Keratinocyte (primary cell): ENCODE data around the gene ASNSD1. TPM values are rescaled to one million over a fixed set of nuclear protein-coding genes. Genes with fewer than 3 reads are reported as not detected.
"Not testable (repeated sequence)": the region's sequence is repeated elsewhere in the genome, so short reads cannot be mapped to it uniquely, and the experiment has no call there.

Source experiments
- DNase-seq: peaks from one replicate; pipeline ENCODE4 v3.0.0-alpha.2; 2011; ENCODE audit warnings: low read depth, missing footprints, low spot score
- FAIRE-seq: peaks from 2 replicates; lab custom pipeline; 2011; peaks lifted over from hg19 to GRCh38; lab: Jason Lieb, UNC
- H2AFZ ChIP-seq: 2 replicates; pipeline ENCODE4 v1.6.0; 2012; ENCODE audit warnings: low read length, control low read depth, inconsistent platforms; ENCODE audit not compliant: control insufficient read depth
- H3K27ac ChIP-seq: 2 replicates; pipeline ENCODE4 v1.5.1; 2011; ENCODE audit warnings: low read length; ENCODE audit not compliant: control insufficient read depth, insufficient read depth
- H3K27me3 ChIP-seq: 3 replicates; pipeline ENCODE4 v1.6.0; 2011; ENCODE audit warnings: low read length; ENCODE audit not compliant: control insufficient read depth, insufficient read depth; ENCODE audit errors: extremely low read depth
- H3K36me3 ChIP-seq, 2 experiments: 2 replicates in 1 of 2; 3 replicates in 1 of 2; pipeline ENCODE4 v1.5.1; 2011; ENCODE audit warnings: low read length in 2 of 2, mild to moderate bottlenecking in 1 of 2; ENCODE audit not compliant: control insufficient read depth in 2 of 2, insufficient read depth in 2 of 2; ENCODE audit errors: extremely low read depth in 1 of 2
- H3K4me1 ChIP-seq: 3 replicates; pipeline ENCODE4 v1.5.1; 2011; ENCODE audit warnings: low read length; ENCODE audit not compliant: control insufficient read depth, insufficient read depth; ENCODE audit errors: extremely low read depth
- H3K4me2 ChIP-seq: 3 replicates; pipeline ENCODE4 v1.6.0; 2011; ENCODE audit warnings: low read depth, low read length; ENCODE audit not compliant: control insufficient read depth, insufficient read depth; ENCODE audit errors: extremely low read depth
- H3K4me3 ChIP-seq, 3 experiments: fragments of 200-600 bp in 1 of 3; sonication (generic) in 1 of 3; 2 replicates in 2 of 3; 3 replicates in 1 of 3; pipeline ENCODE4 v1.5.1; 2011 to 2016; ENCODE audit warnings: low read length in 3 of 3, mild to moderate bottlenecking in 3 of 3, control low read depth in 2 of 3, inconsistent platforms in 1 of 3, low read depth in 1 of 3, mixed read lengths in 1 of 3, mixed run types in 1 of 3, moderate library complexity in 1 of 3; ENCODE audit not compliant: control insufficient read depth in 2 of 3, insufficient read depth in 2 of 3; ENCODE audit errors: extremely low read depth in 1 of 3
- H3K79me2 ChIP-seq: 2 replicates; pipeline ENCODE4 v1.6.0; 2012; ENCODE audit warnings: low read length; ENCODE audit not compliant: control insufficient read depth, insufficient read depth
- H3K9ac ChIP-seq: 3 replicates; pipeline ENCODE4 v1.6.0; 2011; ENCODE audit warnings: low read length; ENCODE audit not compliant: control insufficient read depth, insufficient read depth; ENCODE audit errors: extremely low read depth
- H3K9me1 ChIP-seq: 3 replicates; pipeline ENCODE4 v1.6.0; 2011; ENCODE audit warnings: low read length; ENCODE audit not compliant: control insufficient read depth, insufficient read depth; ENCODE audit errors: extremely low read depth
- H3K9me3 ChIP-seq: 2 replicates; pipeline ENCODE4 v1.5.1; 2012; ENCODE audit warnings: low read depth, low read length; ENCODE audit not compliant: control insufficient read depth
- H4K20me1 ChIP-seq: 3 replicates; pipeline ENCODE4 v1.6.0; 2011; ENCODE audit warnings: low read length; ENCODE audit not compliant: control insufficient read depth, insufficient read depth; ENCODE audit errors: extremely low read depth
- CTCF ChIP-seq, 3 experiments: IDR thresholded peaks in 1 of 3; conservative IDR thresholded peaks in 1 of 3; optimal IDR thresholded peaks in 1 of 3; 2 replicates in 2 of 3; 3 replicates in 1 of 3; pipeline versions ENCODE3 to v1.5.1; 2011; ENCODE audit warnings: low read length in 3 of 3, mild to moderate bottlenecking in 3 of 3, moderate library complexity in 2 of 3, control low read depth in 1 of 3, inconsistent platforms in 1 of 3; ENCODE audit not compliant: insufficient read depth in 2 of 3; ENCODE audit errors: extremely low read depth in 1 of 3
- EZH2 ChIP-seq: IDR thresholded peaks from one replicate; pipeline ENCODE4 v1.6.1; 2012; ENCODE audit warnings: inconsistent platforms, mild to moderate bottlenecking, low read length, moderate library complexity
- dilution Hi-C: fragments of 300-500 bp; cut with MboI; formaldehyde crosslinking; loops from one replicate; pipeline ENCODE4 v1.7.0; 2020; ENCODE audit warnings: low sequenced_read_pairs; ENCODE audit not compliant: extremely low pct_ligation_motif_present
- polyA plus RNA-seq, 5 experiments: library from polyadenylated mRNA; depleted of rRNA in 3 of 5; stranded (reverse) in 3 of 5; stranded (forward) in 1 of 5; unstranded in 1 of 5; fragments of >200 nt; gene quantifications; 1 replicate in 1 of 5; 2 replicates in 3 of 5; 3 replicates in 1 of 5; pipeline versions ENCODE4 v1.2.1 to v1.2.3, GENCODE V29; 2011 to 2012; ENCODE audit warnings: missing spikeins in 2 of 5, low read depth in 1 of 5, low replicate concordance in 1 of 5

ASNSD1 gene
- polyA plus RNA-seq, 1 donor (not counting 4 experiments of a cell fraction or from before 2014, with no cell fraction given): 40.0 TPM

GRCh38 chr2:189648846-189649509 is 12.3 kb upstream of the ASNSD1 start:
- H3K4me1 ChIP-seq: no peaks in the 10 kb centered on the region
- no peak overlapping the region for H2AFZ ChIP-seq
- no peak overlapping the region for H3K4me3 ChIP-seq
- H3K79me2 ChIP-seq: no peaks in the 10 kb centered on the region
- peak; percentile 44 for FAIRE-seq
- no peak for TF ChIP-seq CTCF (optimal IDR thresholded peaks at IDR 0.05 in 1 of 3, IDR thresholded peaks at IDR 0.05 in 1 of 3, conservative IDR thresholded peaks at IDR 0.05 in 1 of 3; ENCODE audit: extremely low read depth in 1 of 3, insufficient read depth in 2 of 3, low read length in 3 of 3)
- TF ChIP-seq EZH2: no peak
- no peaks in the 10 kb centered on the region for H3K27me3 ChIP-seq
- no peak overlapping the region for H3K9ac ChIP-seq
- H4K20me1 ChIP-seq: no peaks in the 10 kb centered on the region
- no peaks in the 10 kb centered on the region for H3K9me3 ChIP-seq
- dilution Hi-C loops: loop anchor here (25.0 kb wide), 1 partner anchor 187 kb away; no protein-coding TSS in a partner anchor
- H3K36me3 ChIP-seq: no peaks in the 10 kb centered on the region
- DNase-seq: no peak
- H3K4me2 ChIP-seq: no peak overlapping the region
- no peak overlapping the region for H3K27ac ChIP-seq
- H3K9me1 ChIP-seq: no peaks in the 10 kb centered on the region

GRCh38 chr2:189651284-189651683 is 10.0 kb upstream of the ASNSD1 start:
- H3K9me3 ChIP-seq: no peaks in the 10 kb centered on the region
- no peak overlapping the region for H3K4me2 ChIP-seq
- H3K36me3 ChIP-seq: no peaks in the 10 kb centered on the region
- no peak overlapping the region for H3K27ac ChIP-seq
- TF ChIP-seq CTCF (optimal IDR thresholded peaks at IDR 0.05 in 1 of 3, IDR thresholded peaks at IDR 0.05 in 1 of 3, conservative IDR thresholded peaks at IDR 0.05 in 1 of 3; ENCODE audit: extremely low read depth in 1 of 3, insufficient read depth in 2 of 3, low read length in 3 of 3) (no peak), EZH2 (no peak)
- dilution Hi-C loops: no loop called here
- no peak overlapping the region for H3K4me3 ChIP-seq
- no peaks in the 10 kb centered on the region for H3K4me1 ChIP-seq
- no peaks in the 10 kb centered on the region for H3K9me1 ChIP-seq
- FAIRE-seq (no peak), DNase-seq (no peak)
- H3K9ac ChIP-seq: no peak overlapping the region
- no peaks in the 10 kb centered on the region for H4K20me1 ChIP-seq
- no peak overlapping the region for H2AFZ ChIP-seq
- no peaks in the 10 kb centered on the region for H3K79me2 ChIP-seq
- no peaks in the 10 kb centered on the region for H3K27me3 ChIP-seq

GRCh38 chr2:189653464-189653863 is 7.8 kb upstream of the ASNSD1 start:
- FAIRE-seq, H3K4me1 ChIP-seq, H3K27ac ChIP-seq, H3K4me3 ChIP-seq, H3K79me2 ChIP-seq, DNase-seq, H3K4me2 ChIP-seq, H3K9ac ChIP-seq, H3K36me3 ChIP-seq, H4K20me1 ChIP-seq, H2AFZ ChIP-seq, dilution Hi-C loops, H3K9me3 ChIP-seq, H3K9me1 ChIP-seq, H3K27me3 ChIP-seq: not testable (repeated sequence)
